Activated CD8-positive, alpha-beta memory T cell treated with anti-CD3 and anti-CD28 coated beads for 36 hours (primary cell): ENCODE measurements around the gene KCNH8. TPM values are rescaled to one million over a fixed set of nuclear protein-coding genes. Genes with fewer than 3 reads are reported as not detected.

ENCODE experiments used
- CTCF ChIA-PET: fragments of 350-600 bp; sonication (Branson Sonifier 250); formaldehyde crosslinking; loops from one replicate; lab custom pipeline; 2021; ENCODE audit warnings: antibody characterized with exemption; lab: Charles Lee
- POLR2A ChIA-PET: fragments of 350-600 bp; sonication (Branson Sonifier 250); formaldehyde crosslinking; loops from one replicate; lab custom pipeline; 2021; ENCODE audit warnings: antibody characterized with exemption; lab: Charles Lee
- total RNA-seq, 2 experiments: library from RNA; stranded (reverse); gene quantifications; one replicate each; pipeline ENCODE4 v1.2.3, GENCODE V29; 2021

KCNH8 gene
- total RNA-seq, 2 experiments from 2014 or later, result not detected

DNA sequence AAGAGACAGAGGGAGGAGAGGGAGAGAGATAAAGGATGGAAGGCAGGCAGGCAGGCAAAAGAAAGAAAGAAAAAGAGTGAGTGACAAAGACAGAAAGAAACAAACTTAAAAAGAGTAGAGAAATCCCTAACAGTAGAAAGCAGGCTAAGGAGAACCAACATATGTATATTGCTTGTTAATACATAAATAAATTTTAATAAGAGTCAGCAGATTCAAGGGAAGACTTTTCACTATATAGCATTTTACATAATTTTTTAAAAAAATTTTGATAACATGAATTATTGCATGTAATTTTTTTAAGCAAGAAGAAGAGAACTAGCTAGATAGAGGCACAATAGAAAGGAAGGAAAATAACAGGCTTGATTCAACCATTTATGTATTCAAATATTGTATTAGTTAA is 291.6 kb downstream of the KCNH8 start:
- POLR2A ChIA-PET, result no interaction called here
- CTCF ChIA-PET, result no interaction called here

DNA sequence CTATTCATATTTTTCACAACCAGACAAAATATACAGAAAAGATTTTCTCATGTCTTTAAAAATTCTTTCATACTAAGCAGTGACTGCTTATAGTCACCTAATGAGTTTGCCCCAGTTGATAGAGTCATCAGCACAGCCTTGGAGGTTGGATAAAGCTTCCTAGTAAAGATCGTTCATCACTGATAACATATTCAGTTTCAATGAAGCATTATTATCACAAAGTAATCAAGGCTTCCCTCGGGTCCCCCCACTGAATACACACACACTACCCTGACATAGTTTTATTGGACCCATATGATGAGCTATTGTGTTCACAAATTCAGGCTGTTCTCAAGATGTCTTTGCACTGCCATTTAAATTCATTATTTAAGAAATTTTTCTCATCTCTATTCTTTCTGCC is 297.8 kb downstream of the KCNH8 start:
- POLR2A ChIA-PET, result no interaction called here
- CTCF ChIA-PET, result no interaction called here

DNA sequence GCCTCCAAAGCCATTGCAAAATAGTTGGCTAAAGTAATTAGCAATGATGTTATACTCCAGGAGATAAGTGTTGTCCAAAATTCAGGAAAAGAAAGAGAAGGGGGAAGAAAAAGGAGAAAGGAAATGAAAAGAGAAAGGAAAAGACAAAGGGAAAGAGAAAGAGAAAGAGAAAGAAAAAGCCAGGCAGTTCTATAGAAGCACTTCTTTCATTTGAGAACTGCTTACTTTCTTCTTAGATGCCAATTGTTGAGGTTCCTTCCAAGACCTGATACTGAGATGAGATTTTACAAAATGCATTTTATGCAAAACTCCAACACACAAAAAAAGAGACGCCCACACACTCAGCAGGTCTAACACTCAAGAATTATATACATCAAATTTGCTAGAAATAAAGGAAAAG is 298.4 kb downstream of the KCNH8 start:
- POLR2A ChIA-PET, result no interaction called here
- CTCF ChIA-PET, result no interaction called here

GRCh38 chr3:19455546-19455945 is 307.2 kb downstream of the KCNH8 start:
- CTCF ChIA-PET, result no interaction called here
- POLR2A ChIA-PET, result no interaction called here

DNA sequence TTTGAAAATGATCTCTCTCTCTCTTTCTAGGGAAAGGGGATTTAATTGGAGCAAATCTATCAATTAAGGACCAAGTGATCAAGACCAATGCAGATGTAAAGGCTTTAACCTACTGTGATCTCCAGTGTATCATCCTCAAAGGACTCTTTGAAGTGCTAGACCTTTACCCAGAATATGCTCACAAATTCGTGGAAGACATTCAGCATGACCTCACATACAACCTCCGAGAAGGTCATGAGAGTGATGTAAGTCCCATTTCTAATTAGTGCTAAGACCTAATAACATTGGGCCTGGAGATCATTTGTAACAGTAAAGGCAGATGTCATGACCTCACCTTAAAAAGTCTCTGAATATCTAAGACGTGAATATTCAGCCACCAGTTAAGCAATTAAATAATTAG is 308.4 kb downstream of the KCNH8 start:
- ChIA-PET CTCF (interaction anchor here (0.5 kb wide), 1 partner anchor 404 kb away, joined by 3 read pairs; no protein-coding TSS in a partner anchor), POLR2A (no interaction called here)

GRCh38 chr3:19457449-19457848 is 309.1 kb downstream of the KCNH8 start:
- POLR2A ChIA-PET, result no interaction called here

DNA sequence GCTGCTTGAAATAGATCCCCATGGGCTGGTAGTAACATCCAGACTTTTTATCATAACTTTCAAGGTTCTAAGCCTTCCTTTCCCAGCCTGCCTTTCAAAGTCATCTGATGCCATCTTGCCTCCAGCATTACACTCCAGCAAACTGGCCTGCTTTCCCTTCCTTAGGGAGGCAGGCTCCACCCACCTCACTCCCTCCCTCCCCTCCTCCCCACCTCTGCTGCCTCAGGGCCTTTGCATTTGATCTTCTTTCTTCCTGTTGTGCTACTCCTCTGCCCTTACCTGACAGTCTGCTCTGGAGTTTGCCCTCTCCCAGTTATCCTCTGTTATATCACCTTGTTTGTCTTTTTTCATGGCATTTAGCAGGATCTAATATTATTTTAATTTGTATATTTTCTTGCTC is 319.5 kb downstream of the KCNH8 start:
- POLR2A ChIA-PET, result no interaction called here
- CTCF ChIA-PET, result no interaction called here

More at GRCh38 chr3:19457449-19457848, 309.1 kb downstream of the KCNH8 start:
- CTCF ChIA-PET, result no interaction called here

- CTCF ChIA-PET, result no interaction called here
- POLR2A ChIA-PET, result no interaction called here
Observed at GRCh38 chr3:19471138-19471537, 322.8 kb downstream of the KCNH8 start.

- CTCF ChIA-PET, result no interaction called here
- POLR2A ChIA-PET, result no interaction called here
Observed at GRCh38 chr3:19473971-19474580, 325.8 kb downstream of the KCNH8 start.

GRCh38 chr3:19476281-19476680 is 328.0 kb downstream of the KCNH8 start:
- ChIA-PET CTCF (no interaction called here), POLR2A (no interaction called here)

- CTCF ChIA-PET, result no interaction called here
- POLR2A ChIA-PET, result no interaction called here
Observed at GRCh38 chr3:19485267-19485666, 337.0 kb downstream of the KCNH8 start.

- ChIA-PET POLR2A (no interaction called here), CTCF (no interaction called here)
Observed at GRCh38 chr3:19487386-19487785, 339.1 kb downstream of the KCNH8 start.

- POLR2A ChIA-PET, result no interaction called here
- CTCF ChIA-PET, result no interaction called here
Observed at GRCh38 chr3:19488939-19489338, 340.6 kb downstream of the KCNH8 start.

DNA sequence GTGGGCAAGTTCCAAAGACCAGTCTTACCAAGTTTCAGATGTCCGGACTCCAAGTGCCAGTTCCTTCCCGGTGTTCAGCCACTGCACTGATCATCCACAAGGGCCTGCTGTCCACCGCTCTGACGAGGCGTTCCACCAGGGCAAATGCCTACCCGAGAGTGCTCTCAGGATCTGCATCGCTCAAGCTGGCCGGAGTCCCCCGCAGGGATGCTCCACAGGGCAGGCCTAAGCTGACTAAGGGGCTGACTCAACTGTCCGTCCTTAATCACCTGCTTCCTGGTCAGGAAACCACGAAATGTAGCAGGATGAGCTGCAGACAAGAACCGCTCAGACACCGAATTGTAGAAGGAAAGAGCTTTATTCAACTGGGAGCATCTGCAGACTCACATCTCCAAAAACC is 341.6 kb downstream of the KCNH8 start:
- POLR2A ChIA-PET, result no interaction called here
- CTCF ChIA-PET, result no interaction called here

GRCh38 chr3:19506171-19506570 is 357.9 kb downstream of the KCNH8 start:
- ChIA-PET CTCF (no interaction called here), POLR2A (no interaction called here)

- CTCF ChIA-PET, result no interaction called here
- POLR2A ChIA-PET, result no interaction called here
Observed at GRCh38 chr3:19522305-19522704, 374.0 kb downstream of the KCNH8 start.

GRCh38 chr3:19526071-19526470 is 377.8 kb downstream of the KCNH8 start:
- ChIA-PET POLR2A (no interaction called here), CTCF (no interaction called here)

GRCh38 chr3:19527746-19528145 is 379.4 kb downstream of the KCNH8 start:
- POLR2A ChIA-PET, result no interaction called here
- CTCF ChIA-PET, result no interaction called here

GRCh38 chr3:19531426-19531825 is 383.1 kb downstream of the KCNH8 start:
- ChIA-PET POLR2A (no interaction called here), CTCF (no interaction called here)

- CTCF ChIA-PET, result no interaction called here
- POLR2A ChIA-PET, result no interaction called here
Observed at GRCh38 chr3:19539518-19540392, 391.4 kb downstream of the KCNH8 start.

DNA sequence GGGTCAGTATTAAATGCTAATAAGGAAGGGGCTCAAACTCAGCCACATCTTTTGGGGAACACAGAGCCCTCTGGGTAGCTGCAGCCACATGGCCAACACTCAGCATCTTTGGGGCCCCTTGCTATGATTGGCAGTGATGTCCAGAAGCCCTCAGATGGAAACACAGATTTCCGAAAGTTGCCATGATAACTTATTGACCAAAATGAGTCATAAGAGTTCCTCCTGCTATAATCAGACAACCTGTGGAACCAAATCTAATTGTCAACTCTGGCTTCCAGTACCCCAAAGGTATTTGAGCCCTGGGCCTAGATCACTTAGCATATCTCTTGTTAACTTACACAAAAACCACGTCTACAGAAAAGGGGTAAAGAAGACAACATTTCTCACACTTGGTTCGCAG is 392.2 kb downstream of the KCNH8 start:
- ChIA-PET POLR2A (no interaction called here), CTCF (no interaction called here)
